NCI-H2029 (cell line): Measurements from ENCODE around the gene APOC3.
"Not testable (repeated sequence)": the region's sequence is repeated elsewhere in the genome, so short reads cannot be mapped to it uniquely, and the experiment has no call there.

Experiments used
- DNase-seq: peaks from one replicate; lab custom pipeline; 2025; lab: John Stamatoyannopoulos, UW

APOC3 gene

DNA sequence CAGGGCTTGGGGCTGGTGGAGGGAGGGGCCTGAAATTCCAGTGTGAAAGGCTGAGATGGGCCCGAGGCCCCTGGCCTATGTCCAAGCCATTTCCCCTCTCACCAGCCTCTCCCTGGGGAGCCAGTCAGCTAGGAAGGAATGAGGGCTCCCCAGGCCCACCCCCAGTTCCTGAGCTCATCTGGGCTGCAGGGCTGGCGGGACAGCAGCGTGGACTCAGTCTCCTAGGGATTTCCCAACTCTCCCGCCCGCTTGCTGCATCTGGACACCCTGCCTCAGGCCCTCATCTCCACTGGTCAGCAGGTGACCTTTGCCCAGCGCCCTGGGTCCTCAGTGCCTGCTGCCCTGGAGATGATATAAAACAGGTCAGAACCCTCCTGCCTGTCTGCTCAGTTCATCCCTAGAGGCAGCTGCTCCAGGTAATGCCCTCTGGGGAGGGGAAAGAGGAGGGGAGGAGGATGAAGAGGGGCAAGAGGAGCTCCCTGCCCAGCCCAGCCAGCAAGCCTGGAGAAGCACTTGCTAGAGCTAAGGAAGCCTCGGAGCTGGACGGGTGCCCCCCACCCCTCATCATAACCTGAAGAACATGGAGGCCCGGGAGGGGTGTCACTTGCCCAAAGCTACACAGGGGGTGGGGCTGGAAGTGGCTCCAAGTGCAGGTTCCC lies at the start of gene APOC3:
Gene APOC3 (plus strand): TSS at position 383 of the 659 bp plus-strand sequence. CDS start 676 bp downstream, outside the sequence.
- DNase-seq = no peak

DNA sequence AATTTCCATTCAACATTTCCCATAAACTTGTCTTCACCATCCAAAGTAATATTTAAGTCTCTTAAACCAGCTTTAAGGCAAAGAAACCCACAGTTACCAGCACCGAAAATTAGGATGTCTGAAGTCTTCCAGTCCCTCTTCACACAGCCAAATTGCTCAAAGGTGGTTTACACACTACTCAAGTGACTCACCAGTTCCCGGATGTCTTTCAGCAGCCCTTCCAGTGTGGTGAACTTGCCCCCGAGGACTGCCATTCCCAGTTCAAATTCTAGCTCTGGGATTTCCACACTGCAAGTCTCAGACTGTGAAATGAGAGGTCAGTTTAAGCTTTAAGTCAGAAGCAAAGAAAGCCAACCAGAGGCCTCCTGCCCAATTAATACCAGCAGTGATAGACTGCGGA lies 47.0 kb upstream of the APOC3 start:
- DNase-seq = no peak

DNA sequence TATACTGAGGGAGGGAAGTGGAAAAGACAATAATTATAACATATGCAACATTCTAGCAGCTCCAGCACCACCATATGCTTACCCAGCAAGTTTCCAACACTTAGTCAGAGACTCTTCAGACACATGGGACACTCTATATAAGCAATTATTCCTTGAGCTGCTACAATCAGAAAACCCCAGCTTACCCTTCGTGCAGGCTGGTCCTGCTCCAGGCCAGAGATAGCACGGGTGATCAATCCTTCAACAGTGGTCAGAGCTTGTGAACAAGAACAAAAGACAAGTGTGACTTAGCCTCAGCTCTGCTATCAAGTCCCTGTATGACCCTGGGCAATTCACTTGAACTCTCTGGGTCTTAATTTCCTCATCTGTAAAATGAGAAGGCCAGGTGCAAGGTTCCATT lies 43.4 kb upstream of the APOC3 start:
- no peak for DNase-seq

DNA sequence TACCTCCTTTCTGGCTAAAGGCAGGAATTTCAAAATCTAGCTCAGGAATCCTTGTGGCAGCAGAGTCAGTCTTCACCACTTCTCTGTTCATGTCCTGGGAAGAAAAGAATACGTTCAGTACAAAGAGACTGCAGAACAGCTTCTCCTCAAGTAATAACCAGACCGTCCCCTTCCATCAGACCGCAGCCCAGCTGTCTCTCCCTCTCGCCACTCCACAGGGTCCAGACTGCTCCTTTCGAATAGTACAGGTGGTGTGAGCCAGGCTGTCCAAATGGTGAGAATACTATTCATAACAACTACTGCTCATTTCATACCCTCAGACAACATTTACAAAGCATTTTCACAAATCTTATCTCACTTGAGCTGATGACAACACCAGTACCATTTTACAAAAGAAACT lies 42.7 kb upstream of the APOC3 start:
- DNase-seq = no peak

DNA sequence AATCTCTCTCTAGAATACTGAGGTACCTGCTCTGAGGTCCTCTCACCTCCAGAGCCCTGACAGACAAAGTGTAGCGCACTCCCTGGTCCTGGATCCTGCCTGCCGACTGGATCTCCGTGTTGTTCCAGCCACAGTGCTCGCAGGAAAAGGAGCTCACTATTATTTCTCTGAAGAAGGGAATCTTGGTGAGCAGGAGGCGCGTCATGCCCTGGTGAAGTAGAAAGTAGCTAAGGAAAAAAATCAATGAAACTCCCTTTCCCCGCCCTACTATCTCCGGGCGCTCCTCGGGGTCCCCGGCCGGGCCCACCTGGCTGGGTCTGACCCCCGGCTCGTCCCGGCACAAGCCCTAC lies 42.3 kb upstream of the APOC3 start:
- no peak for DNase-seq

DNA sequence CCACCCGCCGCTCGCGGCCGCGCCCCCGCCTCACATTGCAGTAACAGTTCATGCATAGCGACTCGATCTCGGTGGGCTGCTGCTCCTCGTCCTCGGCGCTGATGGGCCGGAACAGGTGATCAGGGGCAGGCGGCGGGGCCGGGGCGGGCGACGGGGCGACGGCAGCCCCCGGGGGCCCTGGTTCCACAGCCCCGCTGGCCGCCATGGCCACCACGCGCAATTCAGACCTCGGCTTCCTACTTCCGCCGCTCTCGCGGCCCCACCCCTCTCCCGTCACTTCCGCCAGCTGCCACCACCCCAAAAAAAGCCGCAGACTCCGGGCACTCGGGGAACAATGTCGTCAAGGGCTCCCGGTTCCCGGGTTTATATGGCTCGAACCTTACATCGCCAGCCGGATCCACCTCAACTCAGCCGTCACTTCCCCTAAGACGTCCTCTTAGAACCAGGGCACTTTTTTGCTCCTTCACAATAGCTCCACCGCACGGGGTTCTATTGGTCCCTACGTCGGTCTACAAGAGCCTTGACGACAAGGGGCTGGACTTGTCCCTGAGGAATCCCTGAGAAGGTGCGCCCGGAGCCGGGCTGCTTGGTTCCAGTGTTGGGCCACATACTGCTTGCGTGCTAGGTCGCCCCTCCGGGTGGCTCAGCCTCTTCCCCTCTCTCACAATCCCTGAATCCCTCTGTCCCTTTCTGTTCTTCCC lies 41.8 kb upstream of the APOC3 start, which contains the start of gene ZPR1:
Gene ZPR1 (minus strand): TSS at position 238 of the 701 bp plus-strand sequence. CDS start 33 bp downstream, at position 205.
- peak; percentile 53 for DNase-seq

DNA sequence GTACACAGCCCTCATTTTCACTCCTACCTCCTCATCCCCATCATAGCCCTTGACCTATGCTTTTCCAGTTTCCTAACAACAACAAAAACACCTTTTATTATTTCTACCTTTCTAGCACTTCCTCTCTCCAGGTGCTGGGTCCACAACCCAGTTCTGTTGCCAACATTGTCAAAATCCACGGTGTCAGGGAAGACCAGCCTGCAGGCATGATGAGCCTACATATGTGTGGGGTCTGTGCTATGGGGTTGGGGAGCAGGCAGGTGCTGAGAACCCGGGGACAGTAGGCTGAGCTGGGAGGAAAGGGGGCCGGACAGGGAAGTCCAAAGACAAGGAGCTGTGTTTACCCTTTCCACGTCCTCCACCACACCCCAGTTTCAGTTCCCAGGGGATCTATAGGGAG lies 41.2 kb upstream of the APOC3 start:
- no peak for DNase-seq

DNA sequence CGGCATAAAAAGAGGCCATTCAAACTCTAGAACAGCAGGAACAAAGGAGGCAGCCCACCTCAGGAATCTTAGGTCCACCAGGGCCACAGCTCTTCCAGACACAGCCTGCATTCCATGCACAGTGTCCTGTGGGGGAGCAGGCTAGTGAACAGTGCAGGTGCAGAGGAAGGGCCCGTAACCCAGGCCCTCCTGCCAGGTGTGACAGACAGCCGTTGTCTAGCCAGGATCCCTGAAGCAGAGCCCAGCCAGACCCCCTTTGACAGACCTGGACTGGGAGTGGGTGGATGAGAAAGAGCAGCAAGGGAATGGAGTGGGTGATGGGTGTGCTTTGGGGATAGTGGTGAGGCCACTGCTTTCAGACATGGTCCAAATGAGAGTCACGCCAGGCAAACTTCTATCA lies 40.7 kb upstream of the APOC3 start:
- no peak for DNase-seq

DNA sequence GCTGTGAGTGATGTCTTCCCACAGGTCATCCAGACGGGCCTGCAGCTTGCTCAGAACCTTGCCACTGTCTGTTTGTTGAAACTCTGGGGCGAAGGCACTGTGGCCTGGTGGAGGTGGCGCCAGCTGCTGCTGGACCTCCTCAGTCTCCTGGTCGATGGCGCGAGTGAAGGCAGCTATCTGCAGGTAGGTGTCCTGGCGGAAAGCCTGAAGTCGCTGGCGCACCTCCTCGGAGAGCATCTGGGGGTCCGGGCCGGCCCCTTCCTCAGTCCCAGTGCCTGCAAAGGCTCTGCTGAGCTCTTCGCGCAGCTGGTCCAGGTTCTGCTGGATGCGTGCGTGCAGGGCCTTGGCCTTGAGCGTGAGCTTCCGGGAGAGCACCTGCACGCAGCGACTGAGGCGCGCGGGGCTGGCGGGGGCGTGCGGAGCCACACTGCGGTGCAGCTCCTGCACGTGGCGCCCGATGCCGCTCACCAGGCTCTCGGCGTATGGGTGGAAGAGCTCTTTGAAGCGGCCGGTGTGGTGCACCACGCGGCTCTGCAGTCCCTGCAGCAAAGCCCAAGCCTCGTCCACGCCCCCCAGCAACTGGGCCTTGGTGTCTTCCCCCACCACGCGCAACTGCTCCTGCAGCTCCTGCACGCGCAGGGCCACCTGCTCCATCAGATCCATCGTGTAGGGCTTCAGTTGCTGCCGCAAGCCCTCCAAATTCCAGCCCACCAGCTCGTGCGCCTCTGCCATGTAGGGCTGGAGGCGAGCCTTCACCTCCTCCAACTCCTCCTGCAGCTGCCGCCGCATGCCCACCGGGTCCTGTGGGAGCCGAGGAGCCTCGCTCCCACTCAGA lies 39.3 kb upstream of the APOC3 start:
- no peak for DNase-seq

DNA sequence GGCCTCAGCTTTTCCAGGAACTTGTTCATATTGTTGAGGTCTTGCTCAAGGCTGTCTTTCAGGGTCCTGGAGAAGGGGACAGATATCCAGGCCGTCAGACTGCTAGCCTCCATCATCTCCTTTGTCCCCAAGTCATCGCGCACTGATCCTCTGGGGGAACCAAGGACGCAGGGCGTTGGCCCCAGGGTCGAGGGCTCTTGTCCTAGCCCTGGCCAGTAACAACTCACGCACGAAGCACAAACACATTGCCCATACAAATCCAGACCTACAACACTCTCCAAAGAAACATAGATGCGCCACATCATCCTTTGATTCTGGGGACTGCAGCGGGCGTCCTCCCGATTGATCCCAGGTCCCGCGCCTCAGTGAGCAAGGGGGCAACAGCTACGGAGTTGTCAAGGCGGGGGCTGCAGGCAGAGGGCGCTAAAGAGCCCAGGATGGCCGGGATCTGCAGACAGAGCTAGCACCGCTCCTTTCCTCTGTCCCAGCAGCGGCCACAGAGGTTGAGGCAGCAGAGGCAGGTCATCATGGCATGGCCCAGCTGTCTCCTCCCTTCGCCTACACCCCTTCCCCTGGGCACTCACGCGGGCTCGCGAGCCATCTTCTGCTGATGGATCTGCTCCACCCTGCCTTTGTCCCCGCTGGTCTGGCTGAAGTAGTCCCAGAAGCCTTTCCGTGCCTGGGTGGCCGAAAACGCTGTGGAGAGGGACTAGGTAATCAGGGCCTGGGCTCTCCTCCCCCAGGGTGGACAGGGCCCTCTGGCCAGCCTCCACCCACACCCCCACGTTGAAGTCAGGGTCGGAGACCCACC lies 38.5 kb upstream of the APOC3 start:
- DNase-seq = peak; percentile 41

DNA sequence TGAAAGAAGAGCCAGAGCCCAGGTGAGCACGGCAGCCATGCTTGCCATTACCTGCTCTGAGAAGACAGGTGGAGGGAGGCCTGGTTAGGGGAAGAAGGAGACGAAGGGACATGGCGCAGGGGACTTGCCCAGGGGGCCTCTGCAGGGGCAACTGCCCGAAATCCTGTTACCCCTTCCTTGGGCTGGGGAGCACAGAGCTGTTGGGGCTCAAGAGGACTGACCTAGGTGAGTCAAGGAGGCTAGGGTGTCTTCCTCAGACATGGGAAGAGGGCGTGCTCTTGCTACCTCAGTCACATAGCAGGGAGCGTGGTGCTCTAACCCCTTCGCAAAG lies 37.9 kb upstream of the APOC3 start, which contains the start of gene APOA5:
Gene APOA5 (minus strand): TSS at position 67 of the 331 bp plus-strand sequence. CDS start 19 bp downstream, at position 48.
- DNase-seq = no peak

DNA sequence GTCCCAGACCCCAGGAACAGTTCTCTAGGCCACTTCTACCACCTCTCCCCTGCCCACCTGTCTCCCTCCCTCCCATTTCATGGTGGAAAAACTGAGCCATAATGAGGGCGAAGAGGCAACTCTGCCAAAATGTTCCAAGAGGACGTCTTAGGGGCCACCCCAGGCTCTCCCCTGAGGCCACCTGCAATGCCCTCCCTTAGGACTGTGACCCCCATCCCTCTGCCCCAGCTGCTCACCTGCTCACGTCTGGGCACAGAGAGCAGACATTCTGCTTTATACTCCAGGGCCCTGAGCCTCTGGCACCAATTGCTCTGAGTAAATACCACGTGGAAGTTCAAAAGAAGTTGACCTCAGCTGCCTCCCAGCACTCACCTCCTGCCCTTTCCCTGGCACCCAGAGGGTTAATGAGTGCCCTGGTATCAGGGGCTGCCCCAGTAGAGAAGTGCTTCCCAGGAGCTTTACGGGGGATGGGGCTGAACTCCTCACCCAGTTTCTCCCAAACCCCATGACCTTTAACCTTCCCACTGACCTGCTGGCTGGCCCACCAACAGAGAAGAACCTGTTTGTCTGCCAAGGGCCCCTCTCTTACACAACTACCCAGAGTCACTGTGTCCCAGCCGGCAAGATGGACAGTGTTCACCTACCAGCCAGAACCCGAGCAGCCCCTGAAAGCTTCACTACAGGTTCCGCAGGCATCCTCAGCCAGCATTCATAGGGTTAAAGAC lies 37.4 kb upstream of the APOC3 start:
- DNase-seq = no peak

DNA sequence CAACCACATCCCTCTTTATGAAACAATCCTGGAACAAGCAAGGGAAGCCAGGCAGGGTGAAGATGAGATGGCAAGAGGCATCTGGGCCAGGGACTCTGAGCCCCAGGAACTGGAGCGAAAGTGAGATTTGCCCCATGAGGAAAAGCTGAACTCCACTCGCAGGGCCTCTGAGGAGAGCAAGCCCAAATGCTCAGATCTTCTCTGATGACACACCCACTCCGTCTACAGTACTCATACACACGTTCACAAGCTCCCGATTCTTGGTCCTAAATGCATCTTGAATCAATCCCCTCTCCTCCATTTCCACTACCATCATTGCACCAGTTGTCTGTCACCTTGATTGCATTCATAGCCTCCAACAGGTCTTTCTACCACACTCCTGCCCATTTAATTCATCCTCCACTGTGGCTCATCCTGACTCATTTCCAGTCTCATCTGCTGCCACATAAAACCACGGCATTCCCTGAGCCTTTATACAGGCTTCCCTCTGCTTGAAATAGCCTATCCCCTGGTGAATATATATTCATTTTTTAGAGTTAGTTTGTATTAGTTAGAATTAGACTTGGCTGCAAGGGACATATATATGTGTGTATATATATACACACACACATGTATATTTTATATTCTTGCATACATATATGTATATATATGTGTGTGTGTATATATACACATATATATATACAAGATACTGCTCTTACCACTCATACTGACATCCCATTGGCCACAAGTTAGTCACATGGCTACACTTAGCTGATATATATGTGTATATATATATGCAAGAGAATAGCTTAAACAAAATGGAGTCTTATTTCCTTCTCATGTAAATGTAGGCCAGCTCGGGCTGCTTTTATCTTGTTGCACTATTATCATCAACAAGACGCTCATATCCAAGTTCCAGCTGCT lies 36.6 kb upstream of the APOC3 start:
- no peak for DNase-seq

DNA sequence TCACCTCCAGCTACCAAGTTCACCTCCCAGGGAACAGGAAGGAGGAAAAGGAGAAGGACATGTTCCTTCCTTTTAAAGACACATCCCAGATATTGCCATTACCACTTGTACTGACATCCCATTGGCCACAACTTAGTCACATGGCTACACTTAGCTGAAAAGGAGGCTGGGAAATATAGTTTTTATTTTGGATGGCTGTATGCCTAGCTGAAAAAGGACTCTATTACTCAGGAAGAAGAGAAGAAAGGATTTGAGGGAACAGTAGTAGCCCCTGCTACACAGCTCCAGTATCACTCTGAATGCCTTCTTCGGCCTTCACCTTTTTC lies 36.0 kb upstream of the APOC3 start:
- no peak for DNase-seq

DNA sequence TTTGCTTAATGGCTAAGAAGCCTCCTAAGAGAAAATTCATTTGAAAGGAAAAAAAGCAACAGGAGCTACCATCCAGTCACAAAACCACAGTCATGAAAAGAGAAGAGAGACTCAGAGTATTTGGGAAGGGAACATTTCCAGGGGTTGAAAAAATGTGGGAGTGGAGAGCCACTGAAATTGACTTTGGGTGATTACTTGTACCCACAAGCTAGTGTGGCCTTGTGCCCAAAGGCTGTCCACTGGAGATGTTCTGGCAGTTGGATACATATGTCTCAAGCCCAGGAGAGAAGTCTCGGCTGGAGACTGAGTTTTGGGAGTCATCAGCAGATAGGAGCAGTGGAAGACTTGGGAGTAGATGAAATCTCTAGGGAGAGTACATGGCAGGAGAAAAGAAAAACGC lies 34.9 kb upstream of the APOC3 start:
- DNase-seq = no peak

DNA sequence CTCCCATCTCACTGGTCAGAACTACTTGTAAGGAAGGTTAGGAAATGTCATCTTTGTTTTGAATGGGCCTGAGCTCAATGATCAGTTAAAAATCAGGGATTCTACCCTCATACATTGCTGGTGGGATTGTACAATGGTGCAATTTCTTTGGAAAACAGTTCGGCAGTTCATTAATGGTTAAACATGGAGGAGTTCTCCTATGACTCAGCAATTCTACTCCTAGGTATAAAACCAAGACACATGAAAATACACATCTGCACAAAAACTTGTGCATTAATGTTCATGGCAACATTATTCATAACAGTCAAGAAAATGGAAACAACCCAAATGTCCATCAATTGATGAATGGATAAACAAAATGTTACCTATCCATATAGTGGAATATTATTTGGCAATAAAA lies 33.2 kb upstream of the APOC3 start:
- DNase-seq = no peak

DNA sequence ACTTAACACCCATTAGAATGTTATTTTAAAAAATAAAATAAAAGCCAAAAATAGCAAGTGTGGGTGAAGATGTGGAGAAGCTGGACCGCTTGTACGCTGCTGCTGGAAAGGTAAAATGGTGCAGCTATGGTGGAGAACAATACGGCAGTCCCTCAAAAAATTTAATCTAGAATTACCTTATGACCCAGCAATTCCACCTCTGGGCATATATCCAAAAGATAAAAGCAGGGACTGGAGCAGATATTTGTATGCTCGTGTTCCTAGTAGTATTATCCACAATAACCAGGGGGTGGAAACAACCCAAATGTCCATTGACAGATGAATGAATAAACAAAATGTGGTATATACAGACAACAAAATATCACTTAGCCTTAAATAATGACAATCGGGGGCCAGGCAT lies 31.9 kb upstream of the APOC3 start:
- no peak for DNase-seq

DNA sequence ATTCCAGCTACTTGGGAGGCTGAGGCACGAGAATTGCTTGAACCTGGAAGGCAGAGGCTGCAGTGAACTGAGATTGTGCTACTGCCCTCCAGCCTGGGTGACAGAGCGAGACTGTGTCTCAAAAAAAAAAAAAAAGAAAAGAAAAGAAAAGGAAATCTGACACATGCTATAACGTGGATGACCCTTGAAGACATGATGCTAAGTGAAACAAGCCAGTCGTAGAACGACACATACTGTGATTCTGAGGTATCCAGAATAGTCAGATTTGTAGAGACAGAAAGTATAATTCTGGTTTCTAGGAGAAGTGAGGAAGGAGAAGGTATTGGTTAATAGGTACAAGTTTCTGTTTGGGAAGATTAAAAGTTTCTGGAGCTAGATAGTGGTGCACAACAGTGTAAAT lies 31.3 kb upstream of the APOC3 start:
- DNase-seq = no peak

DNA sequence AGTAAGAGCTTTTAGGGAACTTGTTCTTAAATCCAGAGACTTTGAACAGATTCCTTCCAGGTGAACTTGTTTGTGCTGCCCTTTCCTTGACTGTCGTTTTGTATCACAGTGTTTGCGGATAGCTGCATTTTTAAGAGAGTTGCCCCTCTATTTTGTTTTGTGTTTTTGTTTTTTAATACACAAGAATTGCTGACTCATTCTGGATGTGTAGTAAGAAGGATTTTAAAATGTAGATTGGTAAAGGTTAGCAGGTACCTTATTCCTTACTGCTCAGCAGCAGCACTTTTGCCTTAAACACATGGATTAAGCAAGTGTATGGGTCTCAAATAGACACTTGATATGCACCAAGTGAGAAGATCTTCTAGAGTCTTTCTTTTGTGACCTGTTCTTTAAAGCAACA lies 29.1 kb upstream of the APOC3 start:
- DNase-seq = no peak

DNA sequence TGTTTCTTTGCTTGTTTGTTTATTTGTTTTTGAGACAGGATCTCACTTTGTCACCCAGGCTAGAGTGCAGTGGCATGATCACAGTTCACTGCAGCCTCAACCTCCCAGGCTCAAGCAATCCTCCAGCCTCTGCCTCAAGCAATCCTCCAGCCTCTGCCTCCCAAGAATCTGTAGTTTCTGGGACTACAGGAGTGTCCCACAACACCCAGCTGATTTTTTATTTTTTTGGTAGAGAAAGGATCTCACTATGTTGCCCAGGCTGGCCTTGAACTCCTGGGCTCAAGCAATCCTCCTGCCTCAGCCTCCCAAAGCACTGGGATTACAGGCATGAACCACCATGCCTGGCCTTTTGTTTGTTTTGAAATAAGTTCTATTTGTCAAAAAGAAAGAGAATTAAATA lies 28.0 kb upstream of the APOC3 start:
- DNase-seq = not testable (repeated sequence)

DNA sequence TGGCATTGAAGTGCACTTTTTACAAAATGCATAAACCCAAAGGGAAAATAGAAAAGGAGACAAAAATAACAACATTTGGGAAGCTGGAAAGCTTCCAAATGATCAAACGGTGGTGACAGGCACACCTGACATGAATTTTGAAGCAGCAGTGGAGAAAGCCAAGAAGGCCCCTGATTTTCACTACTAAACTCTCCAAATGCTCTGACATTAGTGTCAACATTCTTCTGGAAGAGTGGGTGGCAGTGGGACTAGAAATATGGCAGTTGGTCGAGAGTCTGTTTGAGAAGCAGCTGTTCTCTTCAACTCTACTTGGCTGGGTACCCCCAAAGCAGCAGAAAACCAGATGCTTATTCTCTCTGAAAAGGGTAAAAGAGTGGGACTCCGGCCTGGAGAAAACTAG lies 25.7 kb upstream of the APOC3 start:
- no peak for DNase-seq
